Activated naive CD8-positive, alpha-beta T cell treated with anti-CD3 and anti-CD28 coated beads, Interleukin-2, amount 10 ng/mL, durations not matched to agents 7 days and 5 days (primary cell): Measurements from ENCODE around the gene HMSD. TPM values are rescaled to one million over a fixed set of nuclear protein-coding genes. Genes with fewer than 3 reads are reported as not detected.

Experiments used
- ATAC-seq: fragments of 150-1000 bp; cut with Tn5 transposase; one replicate; pipeline ENCODE4 v1.10.0; 2021; ENCODE audit warnings: low read depth, moderate library complexity
- POLR2A ChIA-PET: fragments of 350-600 bp; sonication (Branson Sonifier 250); formaldehyde crosslinking; loops from one replicate; lab custom pipeline; 2021; ENCODE audit warnings: antibody characterized with exemption; lab: Charles Lee
- DNase-seq: peaks from one replicate; pipeline ENCODE4 v3.0.0; 2021
- H3K27ac Mint-ChIP-seq: one replicate; pipeline ENCODE4 v1.8.0; 2022; ENCODE audit warnings: mild to moderate bottlenecking, mixed read lengths
- H3K27me3 Mint-ChIP-seq: one replicate; pipeline ENCODE4 v1.8.0; 2022; ENCODE audit warnings: mild to moderate bottlenecking, moderate library complexity, mixed read lengths
- H3K36me3 Mint-ChIP-seq: one replicate; pipeline ENCODE4 v1.8.0; 2021; ENCODE audit warnings: mild to moderate bottlenecking, mixed read lengths
- H3K4me1 Mint-ChIP-seq: one replicate; pipeline ENCODE4 v1.8.0; 2021; ENCODE audit warnings: mixed read lengths
- H3K4me3 Mint-ChIP-seq: one replicate; pipeline ENCODE4 v1.8.0; 2022; ENCODE audit warnings: mild to moderate bottlenecking, moderate library complexity, mixed read lengths
- H3K9me3 Mint-ChIP-seq: one replicate; pipeline ENCODE4 v1.8.0; 2021; ENCODE audit warnings: mixed read lengths
- total RNA-seq, 2 experiments: library from RNA; stranded (reverse); gene quantifications; one replicate each; pipeline ENCODE4 v1.2.3, GENCODE V29; 2021

The HMSD gene
- total RNA-seq, 2 experiments from 2014 or later = not detected

DNA sequence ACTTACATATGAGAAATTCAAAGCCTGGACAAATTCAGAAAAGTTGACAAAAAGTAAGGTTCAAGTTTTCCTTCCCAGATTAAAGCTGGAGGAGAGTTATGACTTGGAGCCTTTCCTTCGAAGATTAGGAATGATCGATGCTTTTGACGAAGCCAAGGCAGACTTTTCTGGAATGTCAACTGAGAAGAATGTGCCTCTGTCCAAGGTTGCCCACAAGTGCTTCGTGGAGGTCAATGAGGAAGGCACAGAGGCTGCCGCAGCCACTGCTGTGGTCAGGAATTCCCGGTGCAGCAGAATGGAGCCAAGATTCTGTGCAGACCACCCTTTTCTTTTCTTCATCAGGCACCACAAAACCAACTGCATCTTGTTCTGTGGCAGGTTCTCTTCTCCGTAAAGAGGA lies 37.8 kb downstream of the HMSD start:
- ATAC-seq = no peak
- no peak overlapping the region for H3K4me3 Mint-ChIP-seq
- DNase-seq = no peak
- no peaks in the 10 kb centered on the region for H3K4me1 Mint-ChIP-seq
- no peaks in the 10 kb centered on the region for H3K27me3 Mint-ChIP-seq
- POLR2A ChIA-PET = no interaction called here
- H3K27ac Mint-ChIP-seq = no peak overlapping the region
- no peaks in the 10 kb centered on the region for H3K9me3 Mint-ChIP-seq
- no peaks in the 10 kb centered on the region for H3K36me3 Mint-ChIP-seq

DNA sequence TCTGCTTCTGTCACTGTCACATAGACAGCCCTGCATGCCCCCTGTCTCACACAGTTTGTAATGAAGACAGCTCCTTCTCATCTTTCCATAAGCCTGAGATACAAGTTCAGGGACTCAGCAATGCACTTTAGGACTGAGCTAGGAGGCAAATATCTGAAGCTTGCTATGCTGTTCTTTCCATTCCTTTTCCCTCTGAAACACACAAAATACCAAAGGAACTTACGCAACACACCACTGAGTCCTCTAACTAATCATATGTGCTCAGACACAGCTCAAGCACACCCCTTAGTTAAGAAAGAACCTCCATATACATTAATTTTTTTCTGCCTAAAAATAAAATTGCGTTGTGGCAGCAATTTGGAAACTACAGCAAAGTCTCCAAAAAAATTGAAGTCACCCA lies 38.6 kb downstream of the HMSD start:
- peaks cover 2% of the 10 kb centered on the region for H3K36me3 Mint-ChIP-seq
- no peak overlapping the region for H3K4me3 Mint-ChIP-seq

DNA sequence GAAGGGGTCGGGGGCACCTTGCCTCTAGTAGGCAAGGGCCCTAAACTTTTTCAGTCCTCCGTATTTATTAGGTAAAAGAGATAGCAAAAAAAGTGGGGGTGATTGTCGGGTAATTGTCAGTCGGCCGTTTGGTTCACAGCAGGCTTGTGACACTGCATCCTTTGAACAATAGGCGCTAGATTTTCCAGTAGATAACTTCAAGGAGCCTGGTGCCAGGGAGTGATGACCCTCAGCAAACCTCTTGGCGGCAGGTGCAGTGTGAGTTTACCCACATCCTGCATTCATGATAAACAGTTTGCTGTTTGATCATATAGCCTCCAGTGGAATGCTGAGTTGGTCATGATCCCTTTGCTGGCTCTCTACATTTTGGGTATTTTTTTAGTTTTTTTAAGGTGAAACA lies 43.6 kb downstream of the HMSD start:
- ATAC-seq = no peak
- no peak overlapping the region for H3K4me3 Mint-ChIP-seq
- no peaks in the 10 kb centered on the region for H3K27me3 Mint-ChIP-seq
- DNase-seq = no peak
- peaks cover 4% of the 10 kb centered on the region for H3K36me3 Mint-ChIP-seq
- H3K9me3 Mint-ChIP-seq = peaks cover 8% of the 10 kb centered on the region
- H3K27ac Mint-ChIP-seq = no peak overlapping the region
- POLR2A ChIA-PET = no interaction called here
- no peaks in the 10 kb centered on the region for H3K4me1 Mint-ChIP-seq

More for the DNA sequence above, 38.6 kb downstream of the HMSD start:
- H3K9me3 Mint-ChIP-seq = peaks cover 2% of the 10 kb centered on the region
- no peak overlapping the region for H3K27ac Mint-ChIP-seq
- no peaks in the 10 kb centered on the region for H3K4me1 Mint-ChIP-seq
- ATAC-seq (no peak), DNase-seq (no peak)
- H3K27me3 Mint-ChIP-seq = no peaks in the 10 kb centered on the region
- POLR2A ChIA-PET = no interaction called here

DNA sequence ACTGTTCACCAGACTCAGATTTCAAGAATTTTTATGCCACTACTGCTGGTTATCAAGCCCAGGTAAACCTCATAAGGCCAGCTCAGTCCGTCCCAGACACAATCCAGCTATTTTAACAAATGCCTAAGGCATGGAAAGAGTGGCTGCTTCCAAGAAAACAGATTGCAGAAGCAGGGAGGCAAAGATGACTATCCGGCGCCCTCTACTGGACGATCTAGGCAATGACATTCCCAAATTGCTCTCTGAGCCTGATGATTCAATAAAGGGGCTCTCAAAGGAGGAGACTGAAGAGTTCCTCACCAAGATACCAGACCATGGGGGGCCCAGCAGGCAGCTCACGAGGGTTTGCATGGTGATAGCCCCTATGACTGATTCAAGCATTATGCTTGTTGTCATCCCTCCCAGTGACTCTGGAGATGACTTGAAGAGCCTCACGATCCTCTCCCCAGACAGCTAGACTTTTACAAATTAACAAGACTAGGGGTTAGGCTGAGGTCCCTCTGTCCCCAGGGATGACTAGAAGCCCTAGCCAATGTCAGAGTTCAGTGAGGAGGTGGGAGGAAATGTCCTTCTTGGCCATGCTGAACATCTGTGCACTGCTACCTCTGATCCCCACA lies 45.8 kb downstream of the HMSD start:
- no peaks in the 10 kb centered on the region for H3K27me3 Mint-ChIP-seq
- H3K4me3 Mint-ChIP-seq = no peak overlapping the region
- peaks cover 8% of the 10 kb centered on the region for H3K9me3 Mint-ChIP-seq
- POLR2A ChIA-PET = no interaction called here
- no peaks in the 10 kb centered on the region for H3K4me1 Mint-ChIP-seq
- DNase-seq (no peak), ATAC-seq (no peak)
- peaks cover 4% of the 10 kb centered on the region for H3K36me3 Mint-ChIP-seq
- H3K27ac Mint-ChIP-seq = no peak overlapping the region

DNA sequence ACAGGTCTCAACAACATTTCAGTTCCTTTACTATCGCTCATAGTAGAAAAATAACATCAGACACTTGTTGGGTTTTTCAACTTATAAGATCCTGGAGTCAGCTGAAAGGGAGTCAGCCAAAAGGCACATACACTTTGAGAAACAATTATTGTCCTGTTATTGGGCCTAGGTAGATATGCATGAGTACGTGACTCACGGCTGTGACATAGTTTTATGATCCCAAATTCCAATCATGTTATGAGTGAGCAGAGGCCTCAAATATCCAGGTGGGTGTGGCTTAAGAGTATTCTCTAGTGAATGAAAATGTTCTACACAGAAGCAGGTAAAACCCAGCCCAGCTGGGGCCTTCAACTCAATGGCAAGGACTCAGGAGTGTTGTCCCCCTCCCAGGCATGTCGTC lies 47.9 kb downstream of the HMSD start:
- Mint-ChIP-seq H3K4me3 (no peak overlapping the region), H3K27ac (no peak overlapping the region), H3K36me3 (peaks cover 4% of the 10 kb centered on the region), H3K4me1 (no peaks in the 10 kb centered on the region), H3K9me3 (peaks cover 8% of the 10 kb centered on the region), H3K27me3 (no peaks in the 10 kb centered on the region)
- DNase-seq (no peak), ATAC-seq (no peak)
- POLR2A ChIA-PET = interaction anchor here (0.6 kb wide), 1 partner anchor 1251 kb away, joined by 3 read pairs; no protein-coding TSS in a partner anchor

DNA sequence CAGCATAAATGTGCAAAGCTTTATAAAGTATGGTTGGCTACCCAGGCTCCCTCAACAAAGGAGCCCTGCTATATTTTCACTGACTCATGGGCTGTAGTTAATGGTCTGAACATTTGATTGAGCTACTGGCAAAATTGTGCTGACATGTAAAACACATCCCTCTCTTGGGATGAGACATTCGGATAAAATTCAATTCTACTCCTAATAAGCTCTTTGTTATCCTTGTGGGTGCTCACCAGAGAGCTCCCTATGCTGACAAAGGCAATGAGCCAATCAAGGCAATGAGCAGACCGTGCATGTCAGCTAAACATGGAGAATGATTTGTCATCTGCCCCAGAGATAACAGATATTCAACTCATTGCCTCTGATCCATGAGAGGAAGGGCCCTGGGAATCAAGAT lies 48.5 kb downstream of the HMSD start:
- H3K36me3 Mint-ChIP-seq = peaks cover 2% of the 10 kb centered on the region
- H3K9me3 Mint-ChIP-seq = peaks cover 6% of the 10 kb centered on the region
- H3K27ac Mint-ChIP-seq = no peak overlapping the region
- no peak for DNase-seq
- POLR2A ChIA-PET = interaction anchor here (0.6 kb wide), 1 partner anchor 1251 kb away, joined by 3 read pairs; no protein-coding TSS in a partner anchor
- H3K4me3 Mint-ChIP-seq = no peak overlapping the region
- no peaks in the 10 kb centered on the region for H3K27me3 Mint-ChIP-seq
- H3K4me1 Mint-ChIP-seq = no peaks in the 10 kb centered on the region
- ATAC-seq = no peak

DNA sequence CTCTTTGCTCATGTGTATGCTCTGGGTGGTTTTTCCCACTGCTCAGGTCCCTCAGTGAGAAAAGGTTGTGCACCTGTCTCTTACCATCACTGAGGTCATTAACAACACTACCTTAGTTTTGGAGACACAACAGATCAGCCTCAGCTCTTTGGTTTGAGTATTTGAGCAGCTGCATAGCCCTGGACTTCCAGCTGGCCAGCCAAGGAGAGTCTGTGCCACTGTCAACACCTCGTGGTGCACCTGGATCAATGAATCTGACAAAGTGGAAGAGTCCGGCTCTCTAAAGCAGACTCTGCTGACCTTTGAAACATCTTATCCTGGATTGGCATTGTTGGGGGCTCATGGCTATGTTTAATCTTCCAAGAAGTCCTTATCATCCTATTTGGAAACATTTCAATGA lies 50.8 kb downstream of the HMSD start:
- ATAC-seq = no peak
- Mint-ChIP-seq H3K4me3 (no peak overlapping the region), H3K36me3 (no peaks in the 10 kb centered on the region), H3K27me3 (peaks cover 6% of the 10 kb centered on the region), H3K27ac (no peak overlapping the region), H3K9me3 (peaks cover 6% of the 10 kb centered on the region), H3K4me1 (no peaks in the 10 kb centered on the region)
- POLR2A ChIA-PET = no interaction called here
- no peak for DNase-seq

DNA sequence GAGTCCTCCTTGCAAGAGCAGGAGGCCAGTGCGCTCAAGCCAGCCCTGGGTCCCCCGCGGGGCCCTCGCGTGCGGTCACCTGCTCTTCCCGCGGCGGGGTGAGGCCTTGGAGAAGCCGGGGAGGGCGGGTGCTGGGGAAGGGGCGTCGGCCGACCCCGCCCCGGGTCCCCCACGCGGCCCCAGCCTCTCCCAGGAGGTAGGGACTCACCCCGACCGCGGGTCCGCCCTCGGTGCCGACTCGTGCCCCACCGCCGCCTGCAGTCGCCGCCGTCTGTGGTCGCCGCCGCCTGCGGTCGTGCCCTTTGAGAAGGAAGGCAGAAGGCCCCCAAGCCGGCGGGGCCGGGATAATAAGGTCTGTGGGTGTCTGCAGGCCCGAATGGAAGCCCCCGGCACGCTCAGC lies 53.5 kb downstream of the HMSD start:
- no peaks in the 10 kb centered on the region for H3K4me1 Mint-ChIP-seq
- H3K4me3 Mint-ChIP-seq = no peak overlapping the region
- peaks cover 10% of the 10 kb centered on the region for H3K27me3 Mint-ChIP-seq
- no peaks in the 10 kb centered on the region for H3K9me3 Mint-ChIP-seq
- H3K27ac Mint-ChIP-seq = no peak overlapping the region
- ATAC-seq (no peak), DNase-seq (no peak)
- POLR2A ChIA-PET = no interaction called here
- no peaks in the 10 kb centered on the region for H3K36me3 Mint-ChIP-seq

DNA sequence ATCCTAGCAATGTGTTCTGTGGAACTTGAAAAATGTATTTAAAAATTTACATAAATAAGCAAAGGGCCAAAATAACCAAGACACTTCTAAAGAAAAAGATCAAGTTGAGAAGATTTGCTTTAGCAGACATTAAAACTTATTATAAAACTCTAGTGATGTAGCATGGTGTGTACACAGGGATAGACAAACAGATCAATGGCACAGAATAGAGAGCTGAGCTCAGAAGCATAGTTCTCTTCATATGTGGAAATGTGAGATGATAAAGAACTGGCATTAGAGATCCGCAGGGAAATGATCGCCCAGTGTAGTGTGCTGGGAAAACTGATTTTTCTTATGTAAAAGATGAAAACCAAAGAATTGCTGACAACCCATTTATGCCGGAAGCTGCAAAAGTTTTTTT lies 60.2 kb downstream of the HMSD start:
- Mint-ChIP-seq H3K4me3 (no peak overlapping the region), H3K4me1 (no peaks in the 10 kb centered on the region), H3K27ac (no peak overlapping the region), H3K36me3 (no peaks in the 10 kb centered on the region), H3K27me3 (peaks cover 4% of the 10 kb centered on the region), H3K9me3 (no peaks in the 10 kb centered on the region)
- ATAC-seq (no peak), DNase-seq (no peak)
- POLR2A ChIA-PET = no interaction called here

Other genes starting within 250 kb of the HMSD start
- gene SERPINB11, start 246.3 kb upstream of the HMSD start, total RNA-seq = not detected
- gene SERPINB7, start 173.9 kb upstream of the HMSD start, total RNA-seq = not detected
- gene SERPINB2, start 61.6 kb upstream of the HMSD start, total RNA-seq = 1 to 10 TPM; 2.3 to 2.9 TPM
- not detected for gene SERPINB10, start 41.3 kb upstream of the HMSD start, total RNA-seq
- gene SERPINB8, start 20.8 kb downstream of the HMSD start, total RNA-seq = 1 to 10 TPM; 6.0 to 7.3 TPM
- not detected for gene LINC00305, start 199.8 kb downstream of the HMSD start, total RNA-seq